K562 (cell line): Measurements from ENCODE around the gene CTPS1. TPM values are rescaled to one million over a fixed set of nuclear protein-coding genes. Genes with fewer than 3 reads are reported as not detected.

Experiments
- ARID1B ChIP-seq: fragments of 450-650 bp; IDR thresholded peaks from 2 replicates; pipeline ENCODE4 v1.6.1; 2016; ENCODE audit warnings: antibody characterized with exemption, mild to moderate bottlenecking, inconsistent platforms
- BCLAF1 ChIP-seq, 2 experiments: fragments of 450-650 bp in 1 of 2; IDR thresholded peaks; 2 replicates each; pipeline ENCODE4 v1.6.1; 2011 to 2017; ENCODE audit warnings: low read depth in 2 of 2, antibody characterized with exemption in 1 of 2, borderline replicate concordance in 1 of 2, low read length in 1 of 2, mild to moderate bottlenecking in 1 of 2, mixed read lengths in 1 of 2; ENCODE audit not compliant: control insufficient read depth in 1 of 2
- CC2D1A ChIP-seq: fragments of 450-650 bp; IDR thresholded peaks from 2 replicates; pipeline ENCODE4 v1.6.1; 2017; ENCODE audit warnings: mild to moderate bottlenecking
- CTCFL ChIP-seq: IDR thresholded peaks from 2 replicates; pipeline ENCODE4 v1.6.1; 2011; ENCODE audit warnings: borderline replicate concordance, low read depth, mild to moderate bottlenecking, moderate library complexity, low read length; ENCODE audit not compliant: insufficient read depth, poor library complexity, severe bottlenecking
- CXXC5 ChIP-seq: fragments of 250-450 bp; sonication (Bioruptor Pico); IDR thresholded peaks from 2 replicates; pipeline ENCODE4 v1.8.0; 2022; ENCODE audit warnings: inconsistent platforms, mild to moderate bottlenecking, moderate library complexity
- DEAF1 ChIP-seq: fragments of 450-650 bp; formaldehyde crosslinking; IDR thresholded peaks from 2 replicates; pipeline ENCODE4 v1.4.0; 2020; ENCODE audit warnings: mild to moderate bottlenecking, moderate library complexity
- EP400 ChIP-seq: fragments of 450-650 bp; IDR thresholded peaks from 2 replicates; pipeline ENCODE4 v1.6.1; 2017; ENCODE audit warnings: antibody characterized with exemption, mild to moderate bottlenecking, moderate library complexity
- MYC ChIP-seq, 2 experiments: fragments of 250-450 bp in 1 of 2; sonication (Bioruptor Pico) in 1 of 2; IDR thresholded peaks; 2 replicates each; pipeline versions ENCODE4 v1.5.1 to v1.6.1; 2012 to 2021; ENCODE audit warnings: low read depth in 2 of 2, borderline replicate concordance in 1 of 2, improper control_type of control experiment in 1 of 2, low read length in 1 of 2, mild to moderate bottlenecking in 1 of 2, moderate library complexity in 1 of 2
- PHTF2 ChIP-seq: fragments of 250-450 bp; sonication (Bioruptor Pico); IDR thresholded peaks from 2 replicates; pipeline ENCODE4 v1.5.0; 2021; ENCODE audit warnings: mild to moderate bottlenecking
- U2AF2 ChIP-seq: fragments of 200-400 bp; formaldehyde crosslinking; optimal IDR thresholded peaks from 2 replicates; pipeline ENCODE3; 2017; ENCODE audit warnings: low read depth, mild to moderate bottlenecking, low read length
- VEZF1 ChIP-seq: fragments of 200-800 bp; sonication (Bioruptor generic); IDR thresholded peaks from 2 replicates; pipeline ENCODE4 v1.6.1; 2017; ENCODE audit warnings: missing genetic modification characterization, missing compliant biosample characterization
- XRCC5 ChIP-seq: fragments of 200-400 bp; formaldehyde crosslinking; IDR thresholded peaks from 2 replicates; pipeline ENCODE4 v1.6.1; 2017; ENCODE audit warnings: low read depth, mild to moderate bottlenecking, low read length
- ZBTB33 ChIP-seq: sonication (generic); formaldehyde crosslinking; IDR thresholded peaks from 2 replicates; pipeline ENCODE4 v1.8.1; 2023; ENCODE audit warnings: mild to moderate bottlenecking, missing genetic modification reagents
- ZFP36 ChIP-seq: fragments of 150-350 bp; IDR thresholded peaks from 2 replicates; pipeline ENCODE4 v1.6.1; 2018; ENCODE audit warnings: low read length, low read depth; ENCODE audit not compliant: partially characterized antibody
- ZNF695 ChIP-seq: fragments of 450-650 bp; formaldehyde crosslinking; IDR thresholded peaks from 2 replicates; pipeline ENCODE4 v1.4.0; 2020; ENCODE audit warnings: mild to moderate bottlenecking, moderate library complexity
- polyA plus RNA-seq, 8 experiments: library from polyadenylated mRNA; depleted of rRNA in 4 of 8; stranded (reverse) in 5 of 8; unstranded in 3 of 8; fragments of >200 nt; fragmentation: Nextera tagmentation in 2 of 8; fragmentation: Illumina TruSeq in 1 of 8; extraction: Ambion mirVana in 2 of 8; extraction: Trizol in 1 of 8; gene quantifications; 2 replicates each; pipeline versions ENCODE4 v1.2.1 to v1.2.3, GENCODE V29; 2011 to 2014; ENCODE audit warnings: inconsistent platforms in 1 of 8, missing spikeins in 1 of 8
- total RNA-seq, 7 experiments: library from RNA; depleted of rRNA in 6 of 7; stranded (reverse); fragments of >200 nt in 6 of 7; fragmentation: Illumina TruSeq in 2 of 7; extraction: Trizol in 2 of 7; gene quantifications; 2 replicates each; pipeline versions ENCODE4 v1.2.1 to v1.2.3, GENCODE V29; 2011 to 2021; ENCODE audit warnings: low replicate concordance in 1 of 7

Gene CTPS1
- total and polyA plus RNA-seq, 9 of the 15 experiments (the other 6 are each of a cell fraction or from before 2014, with no cell fraction given), result 44.4 to 164 (median 87.7) TPM

GRCh38 chr1:40948741-40949443 lies 30.6 kb upstream of the CTPS1 start (continued):
- TF ChIP-seq ZBTB33 (CRISPR knock-in tag), result no peak
- TF ChIP-seq ARID1B, result peak; percentile 40; the same call in 1 of the 2 replicates
- TF ChIP-seq CTCFL, result peak; percentile 26
- no peak for TF ChIP-seq BCLAF1 (IDR thresholded peaks at IDR 0.05; ENCODE audit: borderline replicate concordance in 1 of 2, control insufficient read depth in 1 of 2, low read depth in 2 of 2, low read length in 1 of 2)
- no peak for TF ChIP-seq U2AF2
- no peak for TF ChIP-seq ZNF695 (CRISPR knock-in tag)
- TF ChIP-seq DEAF1, result peak; percentile 85
- 0 out of 2 replicates have a peak, but pooled peaks have one; percentile 23 for TF ChIP-seq MYC (IDR thresholded peaks at IDR 0.05; ENCODE audit: low read depth, low read length)
- TF ChIP-seq MYC (CRISPR knock-in tag; IDR thresholded peaks at IDR 0.05; ENCODE audit: borderline replicate concordance, low read depth), result no peak
- TF ChIP-seq CC2D1A, result peak; percentile 65; the same call in 1 of the 2 replicates
- peak; percentile 29 for TF ChIP-seq ZFP36
- TF ChIP-seq PHTF2 (CRISPR knock-in tag), result no peak
- 0 out of 2 replicates have a peak, but pooled peaks have one; percentile 37 for TF ChIP-seq XRCC5
- peak; percentile 33; the same call in 1 of the 2 replicates for TF ChIP-seq VEZF1 (CRISPR knock-in tag)
- TF ChIP-seq CXXC5 (CRISPR knock-in tag), result peak; percentile 58
- peak; percentile 13; the same call in 1 of the 2 replicates for TF ChIP-seq EP400
